Testis (tissue), 3 donors: ENCODE data around the gene CPM. TPM values are rescaled to one million over a fixed set of nuclear protein-coding genes. Genes with fewer than 3 reads are reported as not detected.

ENCODE experiments used
- DNase-seq: peaks from one replicate; pipeline ENCODE4 v3.0.0-alpha.2; 2019
- H3K27ac ChIP-seq, 2 donors: fragments of 200-600 bp; sonication (generic); one replicate each; pipeline ENCODE4 v1.5.1; 2019
- H3K27me3 ChIP-seq: fragments of 200-600 bp; sonication (generic); one replicate; pipeline ENCODE4 v1.5.1; 2019
- H3K36me3 ChIP-seq: fragments of 200-600 bp; sonication (generic); one replicate; pipeline ENCODE4 v1.5.1; 2017; ENCODE audit warnings: low read depth; ENCODE audit errors: missing control alignments
- H3K4me1 ChIP-seq: fragments of 200-600 bp; sonication (generic); one replicate; pipeline ENCODE4 v1.5.1; 2019
- H3K4me3 ChIP-seq, 2 donors: fragments of 200-600 bp; sonication (generic); one replicate each; pipeline ENCODE4 v1.5.1; 2017 to 2019
- H3K9me3 ChIP-seq: fragments of 200-600 bp; sonication (generic); one replicate; pipeline ENCODE4 v1.5.1; 2017
- POLR2A ChIP-seq: fragments of 450-650 bp; IDR thresholded peaks from one replicate; pipeline ENCODE4 v1.6.1; 2017; ENCODE audit warnings: antibody characterized with exemption, mild to moderate bottlenecking, moderate library complexity
- WGBS, 2 donors: methylation state at CpG; one replicate each; pipeline ENCODE4 v1.1.5; 2018; 5-methylcytosine and 5-hydroxymethylcytosine counted together
- intact Hi-C: fragments of 100-400 bp; cut with DNase I; formaldehyde crosslinking; loops from one replicate; pipeline ENCODE4 v1.15.1; 2023; ENCODE audit warnings: low total_unique reads
- polyA plus RNA-seq: library from polyadenylated mRNA; stranded (reverse); fragments of 350-450 nt; fragmentation: Illumina TruSeq; extraction: RNeasy Lipid Tissue Mini Kit (QIAGEN cat#74804); gene quantifications from one replicate; pipeline ENCODE4 v1.2.3, GENCODE V29; 2014; ENCODE audit warnings: low read depth, low replicate concordance; ENCODE audit not compliant: insufficient read depth
- total RNA-seq, 2 donors: library from RNA; depleted of rRNA; stranded (reverse); fragments of >200 nt; gene quantifications; one replicate each; pipeline ENCODE4 v1.2.3, GENCODE V29; 2016
- TF ChIP-seq, protein P1 (sequence below), 3 experiments: fragments of 450-650 bp in 2 of 3; fragments of 200-600 bp in 1 of 3; sonication (generic) in 1 of 3; IDR thresholded peaks; one replicate each; pipeline ENCODE4 v1.5.1; 2016 to 2019; ENCODE audit warnings: antibody characterized with exemption in 3 of 3, mild to moderate bottlenecking in 2 of 3, moderate library complexity in 1 of 3

CPM gene
- total and polyA plus RNA-seq, 3 donors from 2014 or later = 9.3 to 38.0 (median 22.5) TPM

- 88% methylated on average over 5 of the region's 5 CpGs for WGBS, 2 donors
- DNase-seq = no peak
- H3K27ac ChIP-seq = no peak overlapping the region
- no peaks in the 10 kb centered on the region for H3K9me3 ChIP-seq
- H3K4me3 ChIP-seq = no peak overlapping the region
- no peaks in the 10 kb centered on the region for H3K27me3 ChIP-seq
- TF ChIP-seq, protein P1, sequence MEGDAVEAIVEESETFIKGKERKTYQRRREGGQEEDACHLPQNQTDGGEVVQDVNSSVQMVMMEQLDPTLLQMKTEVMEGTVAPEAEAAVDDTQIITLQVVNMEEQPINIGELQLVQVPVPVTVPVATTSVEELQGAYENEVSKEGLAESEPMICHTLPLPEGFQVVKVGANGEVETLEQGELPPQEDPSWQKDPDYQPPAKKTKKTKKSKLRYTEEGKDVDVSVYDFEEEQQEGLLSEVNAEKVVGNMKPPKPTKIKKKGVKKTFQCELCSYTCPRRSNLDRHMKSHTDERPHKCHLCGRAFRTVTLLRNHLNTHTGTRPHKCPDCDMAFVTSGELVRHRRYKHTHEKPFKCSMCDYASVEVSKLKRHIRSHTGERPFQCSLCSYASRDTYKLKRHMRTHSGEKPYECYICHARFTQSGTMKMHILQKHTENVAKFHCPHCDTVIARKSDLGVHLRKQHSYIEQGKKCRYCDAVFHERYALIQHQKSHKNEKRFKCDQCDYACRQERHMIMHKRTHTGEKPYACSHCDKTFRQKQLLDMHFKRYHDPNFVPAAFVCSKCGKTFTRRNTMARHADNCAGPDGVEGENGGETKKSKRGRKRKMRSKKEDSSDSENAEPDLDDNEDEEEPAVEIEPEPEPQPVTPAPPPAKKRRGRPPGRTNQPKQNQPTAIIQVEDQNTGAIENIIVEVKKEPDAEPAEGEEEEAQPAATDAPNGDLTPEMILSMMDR (IDR thresholded peaks at IDR 0.05) = no peak
- no peak for TF ChIP-seq POLR2A
- intact Hi-C loops = no loop called here
- no peaks in the 10 kb centered on the region for H3K36me3 ChIP-seq
- peaks cover 5% of the 10 kb centered on the region for H3K4me1 ChIP-seq
These were observed 46.1 kb downstream of the CPM start for GRCh38 chr12:68886636-68887572.

GRCh38 chr12:68885381-68885780 lies 47.6 kb downstream of the CPM start:
- Histone ChIP-seq H3K36me3 (no peaks in the 10 kb centered on the region), H3K4me3 (no peak overlapping the region), H3K27ac (no peak overlapping the region), H3K9me3 (no peaks in the 10 kb centered on the region), H3K27me3 (no peaks in the 10 kb centered on the region), H3K4me1 (peaks cover 3% of the 10 kb centered on the region)
- no peak for TF ChIP-seq POLR2A
- TF ChIP-seq, protein P1 (IDR thresholded peaks at IDR 0.05) = no peak
- no peak for DNase-seq
- WGBS, 2 donors = 92 to 95% methylated on average over 3 of the region's 3 CpGs
- intact Hi-C loops = no loop called here

GRCh38 chr12:68884251-68884650 lies 48.7 kb downstream of the CPM start:
- Histone ChIP-seq H3K27me3 (no peaks in the 10 kb centered on the region), H3K27ac (no peak overlapping the region), H3K4me3 (no peak overlapping the region), H3K36me3 (no peaks in the 10 kb centered on the region), H3K9me3 (no peaks in the 10 kb centered on the region), H3K4me1 (no peaks in the 10 kb centered on the region)
- intact Hi-C loops = no loop called here
- no peak for TF ChIP-seq POLR2A
- TF ChIP-seq, protein P1 (IDR thresholded peaks at IDR 0.05) = no peak
- 89 to 91% methylated on average over 5 of the region's 5 CpGs for WGBS, 2 donors
- no peak for DNase-seq

DNA sequence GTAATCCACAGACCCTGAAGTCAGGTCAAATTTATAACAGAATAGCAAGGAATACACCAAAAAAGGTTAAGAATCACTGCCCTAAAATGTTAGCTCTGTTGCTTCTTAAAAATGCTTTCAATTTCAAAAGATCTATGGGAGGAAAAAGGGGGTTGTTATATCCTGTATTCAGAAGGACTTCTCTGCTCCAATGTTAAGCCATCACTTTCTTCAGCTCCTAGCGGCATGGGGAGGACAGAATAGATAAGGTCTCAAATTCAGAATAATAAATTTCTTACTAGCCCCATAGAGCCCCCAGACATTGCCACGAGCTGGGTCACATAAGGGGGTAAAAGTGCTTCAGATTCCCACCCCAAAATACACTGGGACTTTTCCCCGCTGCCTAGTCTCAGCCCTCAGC lies 49.8 kb downstream of the CPM start:
- DNase-seq = no peak
- WGBS, 2 donors = 89 to 91% methylated on average over 3 of the region's 3 CpGs
- Histone ChIP-seq H3K27me3 (no peaks in the 10 kb centered on the region), H3K27ac (no peak overlapping the region), H3K9me3 (no peaks in the 10 kb centered on the region), H3K36me3 (no peaks in the 10 kb centered on the region), H3K4me1 (no peaks in the 10 kb centered on the region), H3K4me3 (no peak overlapping the region)
- no peak for TF ChIP-seq POLR2A
- TF ChIP-seq, protein P1 (IDR thresholded peaks at IDR 0.05) = no peak
- intact Hi-C loops = no loop called here
